ENCODE results near the gene NDUFS8. TPM values are rescaled to one million over a fixed set of nuclear protein-coding genes. Genes with fewer than 3 reads are reported as not detected.

NDUFS8 gene
- total and polyA plus RNA-seq, 2 of the 13 experiments (the other 11 are each of a cell fraction or from before 2014, with no cell fraction given): 96.7 to 158 TPM

DNA sequence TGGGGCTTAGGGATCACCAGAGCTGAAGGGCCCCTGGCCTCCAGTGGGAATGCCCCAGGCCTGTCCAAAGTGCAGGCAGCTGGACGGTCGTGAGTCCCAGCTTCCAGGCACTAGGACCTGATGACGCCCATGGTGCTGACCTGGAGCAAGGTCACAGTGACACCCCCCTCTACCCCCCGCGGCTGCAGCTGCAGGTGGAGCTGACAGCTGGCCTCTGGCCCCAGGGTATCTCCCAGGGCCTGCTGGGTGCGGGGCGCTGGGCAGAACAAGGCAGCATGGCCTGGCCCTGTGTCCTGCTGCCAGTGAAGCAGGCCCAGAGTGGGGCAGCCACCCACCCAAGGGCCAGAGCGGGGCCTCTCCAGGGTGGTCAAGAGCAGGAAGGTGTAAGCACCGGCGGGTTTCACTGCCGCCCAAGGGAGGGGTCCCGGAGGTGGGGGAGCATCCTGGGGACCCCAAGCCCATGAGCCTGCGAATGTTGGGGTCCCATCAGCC, 7.8 kb downstream of the NDUFS8 start (continued):
- TF ChIP-seq, protein P1, sequence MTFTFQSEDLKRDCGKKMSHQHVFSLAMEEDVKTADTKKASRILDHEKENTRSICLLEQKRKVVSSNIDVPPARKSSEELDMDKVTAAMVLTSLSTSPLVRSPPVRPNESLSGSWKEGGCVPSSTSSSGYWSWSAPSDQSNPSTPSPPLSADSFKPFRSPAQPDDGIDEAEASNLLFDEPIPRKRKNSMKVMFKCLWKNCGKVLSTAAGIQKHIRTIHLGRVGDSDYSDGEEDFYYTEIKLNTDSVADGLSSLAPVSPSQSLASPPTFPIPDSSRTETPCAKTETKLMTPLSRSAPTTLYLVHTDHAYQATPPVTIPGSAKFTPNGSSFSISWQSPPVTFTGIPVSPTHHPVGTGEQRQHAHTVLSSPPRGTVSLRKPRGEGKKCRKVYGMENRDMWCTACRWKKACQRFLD (CRISPR knock-in tag; IDR thresholded peaks at IDR 0.05; ENCODE audit: borderline replicate concordance): 0 out of 2 replicates have a peak, but pooled peaks have one; percentile 55
- TF ChIP-seq IRF2 (CRISPR knock-in tag; IDR thresholded peaks at IDR 0.05): peak; percentile 84
- peak; percentile 74 for TF ChIP-seq GABPB1 (CRISPR knock-in tag; IDR thresholded peaks at IDR 0.05)
- TF ChIP-seq FOXP1 (IDR thresholded peaks at IDR 0.05): no peak
- TF ChIP-seq FOXP1 (CRISPR knock-in tag; IDR thresholded peaks at IDR 0.05): peak; percentile 59
- TF ChIP-seq, protein P2, sequence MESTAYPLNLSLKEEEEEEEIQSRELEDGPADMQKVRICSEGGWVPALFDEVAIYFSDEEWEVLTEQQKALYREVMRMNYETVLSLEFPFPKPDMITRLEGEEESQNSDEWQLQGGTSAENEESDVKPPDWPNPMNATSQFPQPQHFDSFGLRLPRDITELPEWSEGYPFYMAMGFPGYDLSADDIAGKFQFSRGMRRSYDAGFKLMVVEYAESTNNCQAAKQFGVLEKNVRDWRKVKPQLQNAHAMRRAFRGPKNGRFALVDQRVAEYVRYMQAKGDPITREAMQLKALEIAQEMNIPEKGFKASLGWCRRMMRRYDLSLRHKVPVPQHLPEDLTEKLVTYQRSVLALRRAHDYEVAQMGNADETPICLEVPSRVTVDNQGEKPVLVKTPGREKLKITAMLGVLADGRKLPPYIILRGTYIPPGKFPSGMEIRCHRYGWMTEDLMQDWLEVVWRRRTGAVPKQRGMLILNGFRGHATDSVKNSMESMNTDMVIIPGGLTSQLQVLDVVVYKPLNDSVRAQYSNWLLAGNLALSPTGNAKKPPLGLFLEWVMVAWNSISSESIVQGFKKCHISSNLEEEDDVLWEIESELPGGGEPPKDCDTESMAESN (CRISPR knock-in tag; conservative IDR thresholded peaks at IDR 0.05): peak; percentile 93
- TF ChIP-seq, protein P3, sequence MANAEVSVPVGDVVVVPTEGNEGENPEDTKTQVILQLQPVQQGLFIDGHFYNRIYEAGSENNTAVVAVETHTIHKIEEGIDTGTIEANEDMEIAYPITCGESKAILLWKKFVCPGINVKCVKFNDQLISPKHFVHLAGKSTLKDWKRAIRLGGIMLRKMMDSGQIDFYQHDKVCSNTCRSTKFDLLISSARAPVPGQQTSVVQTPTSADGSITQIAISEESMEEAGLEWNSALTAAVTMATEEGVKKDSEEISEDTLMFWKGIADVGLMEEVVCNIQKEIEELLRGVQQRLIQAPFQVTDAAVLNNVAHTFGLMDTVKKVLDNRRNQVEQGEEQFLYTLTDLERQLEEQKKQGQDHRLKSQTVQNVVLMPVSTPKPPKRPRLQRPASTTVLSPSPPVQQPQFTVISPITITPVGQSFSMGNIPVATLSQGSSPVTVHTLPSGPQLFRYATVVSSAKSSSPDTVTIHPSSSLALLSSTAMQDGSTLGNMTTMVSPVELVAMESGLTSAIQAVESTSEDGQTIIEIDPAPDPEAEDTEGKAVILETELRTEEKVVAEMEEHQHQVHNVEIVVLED (CRISPR knock-in tag; IDR thresholded peaks at IDR 0.05; ENCODE audit: borderline replicate concordance): peak; percentile 69; the same call in 1 of the 2 replicates
- no peak for TF ChIP-seq PLRG1 (conservative IDR thresholded peaks at IDR 0.05)
- TF ChIP-seq ZNF749 (CRISPR knock-in tag; IDR thresholded peaks at IDR 0.05; ENCODE audit: borderline replicate concordance): no peak; the same call in 1 of the 2 replicates
- TF ChIP-seq CCDC6 (CRISPR knock-in tag; IDR thresholded peaks at IDR 0.05): peak; percentile 97
- TF ChIP-seq TBX3 (IDR thresholded peaks at IDR 0.05; ENCODE audit: borderline replicate concordance): peak; percentile 87; the same call in 1 of the 2 replicates
- TF ChIP-seq ZNF451 (CRISPR knock-in tag; IDR thresholded peaks at IDR 0.05): peak; percentile 97
- peak; percentile 93 for TF ChIP-seq ZBTB38 (CRISPR knock-in tag; IDR thresholded peaks at IDR 0.05)
- no peak for TF ChIP-seq RFX3 (CRISPR knock-in tag; IDR thresholded peaks at IDR 0.05)
- TF ChIP-seq, protein P4, sequence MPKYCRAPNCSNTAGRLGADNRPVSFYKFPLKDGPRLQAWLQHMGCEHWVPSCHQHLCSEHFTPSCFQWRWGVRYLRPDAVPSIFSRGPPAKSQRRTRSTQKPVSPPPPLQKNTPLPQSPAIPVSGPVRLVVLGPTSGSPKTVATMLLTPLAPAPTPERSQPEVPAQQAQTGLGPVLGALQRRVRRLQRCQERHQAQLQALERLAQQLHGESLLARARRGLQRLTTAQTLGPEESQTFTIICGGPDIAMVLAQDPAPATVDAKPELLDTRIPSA (CRISPR knock-in tag; IDR thresholded peaks at IDR 0.05; ENCODE audit: borderline replicate concordance): no peak
- TF ChIP-seq TCF7 (IDR thresholded peaks at IDR 0.05; ENCODE audit: low read depth): peak; percentile 37; the same call in 1 of the 2 replicates
- 0 out of 2 replicates have a peak, but pooled peaks have one; percentile 24 for TF ChIP-seq ZNF713 (CRISPR knock-in tag; IDR thresholded peaks at IDR 0.05)
- TF ChIP-seq, protein P5, sequence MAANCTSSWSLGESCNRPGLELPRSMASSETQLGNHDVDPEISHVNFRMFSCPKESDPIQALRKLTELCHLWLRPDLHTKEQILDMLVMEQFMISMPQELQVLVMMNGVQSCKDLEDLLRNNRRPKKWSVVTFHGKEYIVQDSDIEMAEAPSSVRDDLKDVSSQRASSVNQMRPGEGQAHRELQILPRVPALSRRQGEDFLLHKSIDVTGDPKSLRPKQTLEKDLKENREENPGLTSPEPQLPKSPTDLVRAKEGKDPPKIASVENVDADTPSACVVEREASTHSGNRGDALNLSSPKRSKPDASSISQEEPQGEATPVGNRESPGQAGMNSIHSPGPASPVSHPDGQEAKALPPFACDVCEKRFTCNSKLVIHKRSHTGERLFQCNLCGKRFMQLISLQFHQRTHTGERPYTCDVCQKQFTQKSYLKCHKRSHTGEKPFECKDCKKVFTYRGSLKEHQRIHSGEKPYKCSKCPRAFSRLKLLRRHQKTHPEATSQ (CRISPR knock-in tag; IDR thresholded peaks at IDR 0.05; ENCODE audit: borderline replicate concordance): no peak
- TF ChIP-seq ZNF557 (CRISPR knock-in tag; IDR thresholded peaks at IDR 0.05): 0 out of 2 replicates have a peak, but pooled peaks have one; percentile 61
- peak; percentile 86; the same call in 1 of the 2 replicates for TF ChIP-seq SATB2 (CRISPR knock-in tag; IDR thresholded peaks at IDR 0.05)
- TF ChIP-seq ZNF44 (CRISPR knock-in tag; IDR thresholded peaks at IDR 0.05): no peak
- no peak for TF ChIP-seq IKZF4 (CRISPR knock-in tag; IDR thresholded peaks at IDR 0.05; ENCODE audit: borderline replicate concordance, low read depth, not compliant biosample characterization)
- TF ChIP-seq, protein P6, sequence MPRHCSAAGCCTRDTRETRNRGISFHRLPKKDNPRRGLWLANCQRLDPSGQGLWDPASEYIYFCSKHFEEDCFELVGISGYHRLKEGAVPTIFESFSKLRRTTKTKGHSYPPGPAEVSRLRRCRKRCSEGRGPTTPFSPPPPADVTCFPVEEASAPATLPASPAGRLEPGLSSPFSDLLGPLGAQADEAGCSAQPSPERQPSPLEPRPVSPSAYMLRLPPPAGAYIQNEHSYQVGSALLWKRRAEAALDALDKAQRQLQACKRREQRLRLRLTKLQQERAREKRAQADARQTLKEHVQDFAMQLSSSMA (CRISPR knock-in tag; IDR thresholded peaks at IDR 0.05): peak; percentile 6; the same call in 1 of the 2 replicates
- TF ChIP-seq RBM22 (optimal IDR thresholded peaks at IDR 0.05; ENCODE audit: low read length): no peak
